Endothelial cell of umbilical vein (primary cell): ENCODE measurements around the gene LMF1. TPM values are rescaled to one million over a fixed set of nuclear protein-coding genes. Genes with fewer than 3 reads are reported as not detected.

Source experiments
- BruUV-seq: library from RNA; stranded (reverse); fragments of 400-500 nt; replicated peaks from 2 replicates; lab custom pipeline; 2021; lab: Mats Ljungman, UMichigan
- CTCF ChIA-PET: fragments of 300-600, 350-600 bp; sonication (Branson Sonifier 250); formaldehyde crosslinking; loops from one replicate; lab custom pipeline; 2021; ENCODE audit warnings: antibody characterized with exemption, inconsistent platforms; lab: Charles Lee
- POLR2A ChIA-PET: fragments of 300-600, 350-600 bp; sonication (Branson Sonifier 250); formaldehyde crosslinking; loops from one replicate; lab custom pipeline; 2021; ENCODE audit warnings: antibody characterized with exemption, inconsistent platforms; lab: Charles Lee
- DNase-seq: peaks from one replicate; pipeline ENCODE4 v3.0.0-alpha.2; 2011; ENCODE audit warnings: low read depth, low spot score
- FAIRE-seq: peaks from 2 replicates; lab custom pipeline; 2011; peaks lifted over from hg19 to GRCh38; lab: Jason Lieb, UNC
- H2AFZ ChIP-seq: 2 replicates; pipeline ENCODE4 v1.6.0; 2012; ENCODE audit warnings: low read depth, low read length, control low read depth, inconsistent platforms
- H3K27ac ChIP-seq: 2 replicates; pipeline ENCODE4 v1.5.1; 2011; ENCODE audit warnings: low read depth, mild to moderate bottlenecking, control low read depth, low read length, moderate library complexity; ENCODE audit not compliant: insufficient read depth
- H3K27me3 ChIP-seq, 2 experiments: 2 replicates each; pipeline versions ENCODE4 v1.6.0 to v1.6.1; 2011; ENCODE audit warnings: low read length in 2 of 2, mixed read lengths in 1 of 2; ENCODE audit not compliant: control insufficient read depth in 2 of 2, insufficient read depth in 2 of 2
- H3K36me3 ChIP-seq, 2 experiments: 2 replicates in 1 of 2; 3 replicates in 1 of 2; pipeline ENCODE4 v1.5.1; 2011; ENCODE audit warnings: low read length in 2 of 2, mild to moderate bottlenecking in 1 of 2, moderate library complexity in 1 of 2; ENCODE audit not compliant: control insufficient read depth in 2 of 2, insufficient read depth in 2 of 2; ENCODE audit errors: extremely low read depth in 1 of 2
- H3K4me1 ChIP-seq: 3 replicates; pipeline ENCODE4 v1.5.1; 2011; ENCODE audit warnings: mild to moderate bottlenecking, low read length; ENCODE audit not compliant: control insufficient read depth, insufficient read depth; ENCODE audit errors: extremely low read depth
- H3K4me2 ChIP-seq: 2 replicates; pipeline ENCODE4 v1.6.1; 2011; ENCODE audit warnings: low read length, control low read depth, mixed read lengths; ENCODE audit not compliant: insufficient read depth
- H3K4me3 ChIP-seq, 3 experiments: fragments of 200-600 bp in 1 of 3; sonication (generic), shearing (Covaris generic) in 1 of 3; replicated peaks in 1 of 3; 2 replicates each; pipeline ENCODE4 v1.5.1; 2011 to 2016; ENCODE audit warnings: control low read depth in 3 of 3, low read length in 3 of 3, mild to moderate bottlenecking in 2 of 3, inconsistent platforms in 1 of 3, low read depth in 1 of 3, moderate library complexity in 1 of 3; ENCODE audit not compliant: insufficient read depth in 1 of 3
- H3K79me2 ChIP-seq: 2 replicates; pipeline ENCODE4 v1.6.0; 2012; ENCODE audit warnings: low read length, inconsistent platforms; ENCODE audit not compliant: control insufficient read depth, insufficient read depth
- H3K9ac ChIP-seq: replicated peaks from 2 replicates; pipeline ENCODE3; 2011; ENCODE audit warnings: low read length, control low read depth; ENCODE audit not compliant: insufficient read depth; ENCODE audit errors: extremely low read depth
- H3K9me1 ChIP-seq: replicated peaks from 3 replicates; pipeline ENCODE4 v1.6.0; 2011; ENCODE audit warnings: mild to moderate bottlenecking, low read length; ENCODE audit not compliant: control insufficient read depth, insufficient read depth; ENCODE audit errors: extremely low read depth
- H3K9me3 ChIP-seq: replicated peaks from 2 replicates; pipeline ENCODE4 v1.5.1; 2012; ENCODE audit warnings: low read length, inconsistent platforms; ENCODE audit not compliant: control insufficient read depth, insufficient read depth
- H4K20me1 ChIP-seq: replicated peaks from 2 replicates; pipeline ENCODE3; 2011; ENCODE audit warnings: mild to moderate bottlenecking, low read length; ENCODE audit not compliant: control insufficient read depth, insufficient read depth; ENCODE audit errors: extremely low read depth
- EZH2 ChIP-seq: IDR thresholded peaks from 2 replicates; pipeline ENCODE4 v1.6.1; 2012; ENCODE audit warnings: borderline replicate concordance, low read depth, mild to moderate bottlenecking, moderate library complexity, low read length, inconsistent platforms; ENCODE audit not compliant: severe bottlenecking
- FOS ChIP-seq: IDR thresholded peaks from 2 replicates; pipeline ENCODE4 v1.6.1; 2011; ENCODE audit warnings: mild to moderate bottlenecking, low read length, moderate library complexity, borderline replicate concordance; ENCODE audit not compliant: insufficient read depth
- GATA2 ChIP-seq: IDR thresholded peaks from 2 replicates; pipeline ENCODE4 v1.7.0; 2011; ENCODE audit warnings: low read depth, mild to moderate bottlenecking, moderate library complexity, mixed read lengths, low read length; ENCODE audit not compliant: insufficient read length, insufficient read depth
- JUN ChIP-seq: IDR thresholded peaks from 2 replicates; pipeline ENCODE4 v1.6.1; 2011; ENCODE audit warnings: borderline replicate concordance, low read depth; ENCODE audit not compliant: insufficient read length, insufficient read depth
- MYC ChIP-seq: IDR thresholded peaks from one replicate; pipeline ENCODE4 v1.6.1; 2011; ENCODE audit warnings: mild to moderate bottlenecking, low read depth, low read length
- POLR2A ChIP-seq: IDR thresholded peaks from 2 replicates; pipeline ENCODE4 v1.6.1; 2012; ENCODE audit warnings: low read depth, mild to moderate bottlenecking, control low read depth, low read length
- POLR2AphosphoS5 ChIP-seq: IDR thresholded peaks from 2 replicates; pipeline ENCODE4 v1.6.1; 2012; ENCODE audit warnings: low read depth, mild to moderate bottlenecking, control low read depth, low read length, moderate library complexity; ENCODE audit not compliant: insufficient read depth
- dilution Hi-C: fragments of 300-500 bp; cut with MboI; formaldehyde crosslinking; loops from one replicate; pipeline ENCODE4 v1.15.0; 2019; ENCODE audit warnings: low sequenced_read_pairs; ENCODE audit not compliant: extremely low pct_ligation_motif_present
- intact Hi-C: fragments of 100-400 bp; cut with micrococcal nuclease; formaldehyde crosslinking; loops from one replicate; pipeline ENCODE4 v1.10.0; 2022
- polyA plus RNA-seq, 4 experiments: library from polyadenylated mRNA; depleted of rRNA in 3 of 4; stranded (reverse) in 3 of 4; unstranded in 1 of 4; fragments of >200 nt; gene quantifications; 2 replicates each; pipeline versions ENCODE4 v1.2.1 to v1.2.3, GENCODE V29; 2011 to 2012; ENCODE audit warnings: missing spikeins in 1 of 4
- total RNA-seq: library from RNA; stranded (reverse); gene quantifications from 2 replicates; pipeline ENCODE4 v1.2.3, GENCODE V29; 2021
- TF ChIP-seq, protein P1 (sequence below): IDR thresholded peaks from 2 replicates; pipeline ENCODE4 v1.6.1; 2011; ENCODE audit not compliant: insufficient read depth, insufficient read length
- TF ChIP-seq, protein P2 (sequence below), 2 donors: IDR thresholded peaks; 1 replicate in 1 of 2; 2 replicates in 1 of 2; pipeline ENCODE4 v1.5.1; 2011; ENCODE audit warnings: low read length in 2 of 2, mild to moderate bottlenecking in 2 of 2, moderate library complexity in 2 of 2, control low read depth in 1 of 2, inconsistent platforms in 1 of 2, low read depth in 1 of 2; ENCODE audit not compliant: insufficient read depth in 1 of 2; ENCODE audit errors: extremely low read depth in 1 of 2

Gene LMF1
- total and polyA plus RNA-seq, 2 donors (not counting 3 experiments of a cell fraction or from before 2014, with no cell fraction given) = 17.8 TPM

DNA sequence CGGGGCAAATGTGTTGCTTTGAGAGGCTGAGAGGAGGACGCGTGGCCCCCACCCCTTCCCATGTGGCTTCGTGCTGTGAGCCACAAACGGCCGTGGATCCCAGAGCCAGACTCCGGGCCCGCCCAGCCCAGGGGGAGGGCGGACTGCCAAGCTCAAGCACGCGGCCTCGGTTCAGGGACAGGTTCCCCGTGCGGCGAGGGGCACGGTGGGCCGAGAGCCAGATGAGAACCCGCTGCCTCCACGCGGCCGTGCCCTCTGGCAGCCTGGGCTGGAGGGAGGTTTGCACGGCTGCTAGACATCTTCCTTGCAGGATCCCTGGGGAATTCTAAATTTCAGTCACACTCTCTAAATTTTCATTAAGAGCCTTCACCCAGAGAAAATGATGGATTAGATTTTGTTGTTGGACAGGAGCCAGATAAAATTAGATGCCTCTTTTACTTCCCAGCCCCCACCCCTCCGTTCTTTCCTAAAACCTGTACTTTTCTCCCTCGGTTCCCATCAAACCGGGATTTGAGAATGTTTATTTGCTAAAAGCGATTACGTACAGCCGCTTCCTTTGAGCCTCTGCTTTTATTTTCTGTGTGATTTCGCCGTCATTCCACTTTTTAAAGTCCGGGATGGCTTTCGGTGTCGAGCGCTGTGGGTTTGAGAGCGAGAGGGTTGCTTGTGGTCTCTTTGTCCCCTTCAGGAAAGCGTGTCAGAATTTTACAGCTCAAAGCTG, 145.3 kb downstream of the LMF1 start:
- no peak for DNase-seq
- Histone ChIP-seq H3K4me1 (no peaks in the 10 kb centered on the region), H3K9me1 (no peaks in the 10 kb centered on the region), H3K4me2 (no peak overlapping the region), H3K27me3 (no peaks in the 10 kb centered on the region), H3K36me3 (no peaks in the 10 kb centered on the region), H4K20me1 (no peaks in the 10 kb centered on the region), H3K4me3 (no peak overlapping the region), H2AFZ (no peak overlapping the region), H3K27ac (no peak overlapping the region), H3K9me3 (no peaks in the 10 kb centered on the region), H3K9ac (no peak overlapping the region), H3K79me2 (no peaks in the 10 kb centered on the region)
- FAIRE-seq = no peak
- intact Hi-C loops (no loop called here), dilution Hi-C loops (no loop called here)
- no TSS peak for BruUV-seq
- ChIA-PET CTCF (no interaction called here), POLR2A (no interaction called here)
- TF ChIP-seq POLR2A = no peak
- TF ChIP-seq EZH2 = no peak
- TF ChIP-seq, protein P1, sequence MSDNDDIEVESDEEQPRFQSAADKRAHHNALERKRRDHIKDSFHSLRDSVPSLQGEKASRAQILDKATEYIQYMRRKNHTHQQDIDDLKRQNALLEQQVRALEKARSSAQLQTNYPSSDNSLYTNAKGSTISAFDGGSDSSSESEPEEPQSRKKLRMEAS = no peak
- no peak for TF ChIP-seq JUN
- TF ChIP-seq POLR2AphosphoS5 = no peak
- TF ChIP-seq FOS = no peak
- TF ChIP-seq MYC = no peak
- TF ChIP-seq, protein P2, sequence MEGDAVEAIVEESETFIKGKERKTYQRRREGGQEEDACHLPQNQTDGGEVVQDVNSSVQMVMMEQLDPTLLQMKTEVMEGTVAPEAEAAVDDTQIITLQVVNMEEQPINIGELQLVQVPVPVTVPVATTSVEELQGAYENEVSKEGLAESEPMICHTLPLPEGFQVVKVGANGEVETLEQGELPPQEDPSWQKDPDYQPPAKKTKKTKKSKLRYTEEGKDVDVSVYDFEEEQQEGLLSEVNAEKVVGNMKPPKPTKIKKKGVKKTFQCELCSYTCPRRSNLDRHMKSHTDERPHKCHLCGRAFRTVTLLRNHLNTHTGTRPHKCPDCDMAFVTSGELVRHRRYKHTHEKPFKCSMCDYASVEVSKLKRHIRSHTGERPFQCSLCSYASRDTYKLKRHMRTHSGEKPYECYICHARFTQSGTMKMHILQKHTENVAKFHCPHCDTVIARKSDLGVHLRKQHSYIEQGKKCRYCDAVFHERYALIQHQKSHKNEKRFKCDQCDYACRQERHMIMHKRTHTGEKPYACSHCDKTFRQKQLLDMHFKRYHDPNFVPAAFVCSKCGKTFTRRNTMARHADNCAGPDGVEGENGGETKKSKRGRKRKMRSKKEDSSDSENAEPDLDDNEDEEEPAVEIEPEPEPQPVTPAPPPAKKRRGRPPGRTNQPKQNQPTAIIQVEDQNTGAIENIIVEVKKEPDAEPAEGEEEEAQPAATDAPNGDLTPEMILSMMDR (IDR thresholded peaks at IDR 0.05; ENCODE audit: extremely low read depth in 1 of 2, insufficient read depth in 1 of 2, low read depth in 1 of 2, low read length in 2 of 2) = no peak
- TF ChIP-seq GATA2 = no peak
